Keratinocyte (primary cell): Measurements from ENCODE around the gene AFF4. TPM values are rescaled to one million over a fixed set of nuclear protein-coding genes. Genes with fewer than 3 reads are reported as not detected.

Experiments used
- DNase-seq: peaks from one replicate; pipeline ENCODE4 v3.0.0-alpha.2; 2011; ENCODE audit warnings: low read depth, missing footprints, low spot score
- FAIRE-seq: peaks from 2 replicates; lab custom pipeline; 2011; peaks lifted over from hg19 to GRCh38; lab: Jason Lieb, UNC
- H2AFZ ChIP-seq: 2 replicates; pipeline ENCODE4 v1.6.0; 2012; ENCODE audit warnings: low read length, control low read depth, inconsistent platforms; ENCODE audit not compliant: control insufficient read depth
- H3K27ac ChIP-seq: 2 replicates; pipeline ENCODE4 v1.5.1; 2011; ENCODE audit warnings: low read length; ENCODE audit not compliant: control insufficient read depth, insufficient read depth
- H3K27me3 ChIP-seq: 3 replicates; pipeline ENCODE4 v1.6.0; 2011; ENCODE audit warnings: low read length; ENCODE audit not compliant: control insufficient read depth, insufficient read depth; ENCODE audit errors: extremely low read depth
- H3K36me3 ChIP-seq, 2 experiments: 2 replicates in 1 of 2; 3 replicates in 1 of 2; pipeline ENCODE4 v1.5.1; 2011; ENCODE audit warnings: low read length in 2 of 2, mild to moderate bottlenecking in 1 of 2; ENCODE audit not compliant: control insufficient read depth in 2 of 2, insufficient read depth in 2 of 2; ENCODE audit errors: extremely low read depth in 1 of 2
- H3K4me1 ChIP-seq: 3 replicates; pipeline ENCODE4 v1.5.1; 2011; ENCODE audit warnings: low read length; ENCODE audit not compliant: control insufficient read depth, insufficient read depth; ENCODE audit errors: extremely low read depth
- H3K4me2 ChIP-seq: 3 replicates; pipeline ENCODE4 v1.6.0; 2011; ENCODE audit warnings: low read depth, low read length; ENCODE audit not compliant: control insufficient read depth, insufficient read depth; ENCODE audit errors: extremely low read depth
- H3K4me3 ChIP-seq, 3 experiments: fragments of 200-600 bp in 1 of 3; sonication (generic) in 1 of 3; 2 replicates in 2 of 3; 3 replicates in 1 of 3; pipeline ENCODE4 v1.5.1; 2011 to 2016; ENCODE audit warnings: low read length in 3 of 3, mild to moderate bottlenecking in 3 of 3, control low read depth in 2 of 3, inconsistent platforms in 1 of 3, low read depth in 1 of 3, mixed read lengths in 1 of 3, mixed run types in 1 of 3, moderate library complexity in 1 of 3; ENCODE audit not compliant: control insufficient read depth in 2 of 3, insufficient read depth in 2 of 3; ENCODE audit errors: extremely low read depth in 1 of 3
- H3K79me2 ChIP-seq: 2 replicates; pipeline ENCODE4 v1.6.0; 2012; ENCODE audit warnings: low read length; ENCODE audit not compliant: control insufficient read depth, insufficient read depth
- H3K9ac ChIP-seq: 3 replicates; pipeline ENCODE4 v1.6.0; 2011; ENCODE audit warnings: low read length; ENCODE audit not compliant: control insufficient read depth, insufficient read depth; ENCODE audit errors: extremely low read depth
- H3K9me1 ChIP-seq: 3 replicates; pipeline ENCODE4 v1.6.0; 2011; ENCODE audit warnings: low read length; ENCODE audit not compliant: control insufficient read depth, insufficient read depth; ENCODE audit errors: extremely low read depth
- H3K9me3 ChIP-seq: 2 replicates; pipeline ENCODE4 v1.5.1; 2012; ENCODE audit warnings: low read depth, low read length; ENCODE audit not compliant: control insufficient read depth
- H4K20me1 ChIP-seq: 3 replicates; pipeline ENCODE4 v1.6.0; 2011; ENCODE audit warnings: low read length; ENCODE audit not compliant: control insufficient read depth, insufficient read depth; ENCODE audit errors: extremely low read depth
- EZH2 ChIP-seq: IDR thresholded peaks from one replicate; pipeline ENCODE4 v1.6.1; 2012; ENCODE audit warnings: inconsistent platforms, mild to moderate bottlenecking, low read length, moderate library complexity
- dilution Hi-C: fragments of 300-500 bp; cut with MboI; formaldehyde crosslinking; loops from one replicate; pipeline ENCODE4 v1.7.0; 2020; ENCODE audit warnings: low sequenced_read_pairs; ENCODE audit not compliant: extremely low pct_ligation_motif_present
- polyA plus RNA-seq, 5 experiments: library from polyadenylated mRNA; depleted of rRNA in 3 of 5; stranded (reverse) in 3 of 5; stranded (forward) in 1 of 5; unstranded in 1 of 5; fragments of >200 nt; gene quantifications; 1 replicate in 1 of 5; 2 replicates in 3 of 5; 3 replicates in 1 of 5; pipeline versions ENCODE4 v1.2.1 to v1.2.3, GENCODE V29; 2011 to 2012; ENCODE audit warnings: missing spikeins in 2 of 5, low read depth in 1 of 5, low replicate concordance in 1 of 5
- TF ChIP-seq, protein P1 (sequence below), 3 experiments: IDR thresholded peaks in 1 of 3; conservative IDR thresholded peaks in 1 of 3; optimal IDR thresholded peaks in 1 of 3; 2 replicates in 2 of 3; 3 replicates in 1 of 3; pipeline versions ENCODE3 to v1.5.1; 2011; ENCODE audit warnings: low read length in 3 of 3, mild to moderate bottlenecking in 3 of 3, moderate library complexity in 2 of 3, control low read depth in 1 of 3, inconsistent platforms in 1 of 3; ENCODE audit not compliant: insufficient read depth in 2 of 3; ENCODE audit errors: extremely low read depth in 1 of 3

The AFF4 gene
- polyA plus RNA-seq, 1 donor (not counting 4 experiments of a cell fraction or from before 2014, with no cell fraction given): 51.3 TPM

DNA sequence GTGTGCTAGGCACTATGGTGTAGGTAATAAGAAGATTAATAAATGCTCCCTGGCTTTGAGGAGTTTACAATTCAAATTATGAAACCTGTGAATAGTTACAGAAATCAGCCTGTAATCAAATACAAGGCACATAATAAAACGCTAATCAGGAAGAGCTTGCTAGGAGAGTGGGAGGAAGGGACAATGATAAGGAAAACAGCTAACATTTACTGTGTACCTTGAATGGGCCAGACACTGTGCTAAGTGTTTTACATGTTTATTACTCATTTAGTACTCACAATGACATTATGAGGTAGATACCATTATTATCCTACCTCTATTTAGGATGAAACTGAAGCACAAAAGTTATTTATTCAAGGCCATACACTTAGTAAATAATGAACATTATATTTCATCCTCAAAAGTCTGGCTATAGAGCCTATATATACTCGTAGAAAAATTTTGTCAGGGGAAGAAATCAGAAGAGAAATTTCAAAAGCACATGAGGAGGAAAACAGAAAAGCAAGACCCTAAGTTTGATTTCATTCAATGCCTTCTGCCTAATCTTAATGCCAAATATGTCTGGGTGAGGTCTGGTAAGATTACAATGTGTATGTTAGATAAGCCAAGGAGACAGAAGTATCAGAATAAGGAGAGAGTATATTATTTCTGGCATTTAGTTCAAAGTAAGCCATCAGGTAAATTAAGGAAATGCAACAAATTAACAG is 35.9 kb downstream of the AFF4 start:
- DNase-seq (no peak), FAIRE-seq (no peak)
- TF ChIP-seq EZH2: no peak
- TF ChIP-seq, protein P1, sequence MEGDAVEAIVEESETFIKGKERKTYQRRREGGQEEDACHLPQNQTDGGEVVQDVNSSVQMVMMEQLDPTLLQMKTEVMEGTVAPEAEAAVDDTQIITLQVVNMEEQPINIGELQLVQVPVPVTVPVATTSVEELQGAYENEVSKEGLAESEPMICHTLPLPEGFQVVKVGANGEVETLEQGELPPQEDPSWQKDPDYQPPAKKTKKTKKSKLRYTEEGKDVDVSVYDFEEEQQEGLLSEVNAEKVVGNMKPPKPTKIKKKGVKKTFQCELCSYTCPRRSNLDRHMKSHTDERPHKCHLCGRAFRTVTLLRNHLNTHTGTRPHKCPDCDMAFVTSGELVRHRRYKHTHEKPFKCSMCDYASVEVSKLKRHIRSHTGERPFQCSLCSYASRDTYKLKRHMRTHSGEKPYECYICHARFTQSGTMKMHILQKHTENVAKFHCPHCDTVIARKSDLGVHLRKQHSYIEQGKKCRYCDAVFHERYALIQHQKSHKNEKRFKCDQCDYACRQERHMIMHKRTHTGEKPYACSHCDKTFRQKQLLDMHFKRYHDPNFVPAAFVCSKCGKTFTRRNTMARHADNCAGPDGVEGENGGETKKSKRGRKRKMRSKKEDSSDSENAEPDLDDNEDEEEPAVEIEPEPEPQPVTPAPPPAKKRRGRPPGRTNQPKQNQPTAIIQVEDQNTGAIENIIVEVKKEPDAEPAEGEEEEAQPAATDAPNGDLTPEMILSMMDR (optimal IDR thresholded peaks at IDR 0.05 in 1 of 3, IDR thresholded peaks at IDR 0.05 in 1 of 3, conservative IDR thresholded peaks at IDR 0.05 in 1 of 3; ENCODE audit: extremely low read depth in 1 of 3, insufficient read depth in 2 of 3, low read length in 3 of 3): no peak
- Histone ChIP-seq H3K9me1 (no peaks in the 10 kb centered on the region), H3K79me2 (peaks cover 44% of the 10 kb centered on the region), H3K4me3 (no peak overlapping the region), H3K27ac (no peak overlapping the region), H3K27me3 (no peaks in the 10 kb centered on the region), H2AFZ (no peak overlapping the region), H4K20me1 (no peaks in the 10 kb centered on the region), H3K4me2 (no peak overlapping the region), H3K9ac (no peak overlapping the region), H3K4me1 (no peaks in the 10 kb centered on the region), H3K9me3 (no peaks in the 10 kb centered on the region), H3K36me3 (peaks cover 15 to 18% of the 10 kb centered on the region in 2 experiments)
- dilution Hi-C loops: no loop called here

DNA sequence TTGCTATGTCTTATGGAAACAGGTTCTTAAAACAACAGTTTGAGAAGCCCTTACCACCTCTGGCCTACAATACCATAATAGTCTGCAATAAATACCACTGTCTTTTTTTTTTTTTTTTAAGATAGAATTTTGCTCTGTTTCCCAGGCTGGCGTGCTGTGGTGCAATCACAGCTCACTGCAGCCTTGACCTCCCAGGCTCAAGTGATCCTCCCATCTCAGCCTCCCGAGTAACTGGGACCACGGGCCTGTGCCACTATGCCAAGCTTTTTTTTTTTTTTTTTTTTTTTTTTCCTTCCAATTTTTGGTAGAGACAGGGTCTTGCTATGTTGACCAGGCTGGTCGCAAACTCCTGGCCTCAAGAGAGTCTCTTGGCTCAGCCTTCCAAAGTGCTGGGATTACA is 37.0 kb downstream of the AFF4 start:
- Histone ChIP-seq H3K9me3 (no peaks in the 10 kb centered on the region), H3K4me1 (no peaks in the 10 kb centered on the region), H3K9me1 (no peaks in the 10 kb centered on the region), H3K36me3 (peaks cover 23 to 24% of the 10 kb centered on the region in 2 experiments), H2AFZ (no peak overlapping the region), H3K27ac (no peak overlapping the region), H3K4me3 (no peak overlapping the region), H4K20me1 (no peaks in the 10 kb centered on the region), H3K4me2 (no peak overlapping the region), H3K79me2 (peaks cover 45% of the 10 kb centered on the region), H3K27me3 (no peaks in the 10 kb centered on the region), H3K9ac (no peak overlapping the region)
- dilution Hi-C loops: no loop called here
- DNase-seq (no peak), FAIRE-seq (no peak)
- TF ChIP-seq, protein P1 (optimal IDR thresholded peaks at IDR 0.05 in 1 of 3, IDR thresholded peaks at IDR 0.05 in 1 of 3, conservative IDR thresholded peaks at IDR 0.05 in 1 of 3; ENCODE audit: extremely low read depth in 1 of 3, insufficient read depth in 2 of 3, low read length in 3 of 3): no peak
- no peak for TF ChIP-seq EZH2
